Keratinocyte (primary cell): ENCODE measurements around the gene EPHB2. TPM values are rescaled to one million over a fixed set of nuclear protein-coding genes. Genes with fewer than 3 reads are reported as not detected.

Experiments
- DNase-seq: peaks from one replicate; pipeline ENCODE4 v3.0.0-alpha.2; 2011; ENCODE audit warnings: low read depth, missing footprints, low spot score
- FAIRE-seq: peaks from 2 replicates; lab custom pipeline; 2011; peaks lifted over from hg19 to GRCh38; lab: Jason Lieb, UNC
- H2AFZ ChIP-seq: 2 replicates; pipeline ENCODE4 v1.6.0; 2012; ENCODE audit warnings: low read length, control low read depth, inconsistent platforms; ENCODE audit not compliant: control insufficient read depth
- H3K27ac ChIP-seq: 2 replicates; pipeline ENCODE4 v1.5.1; 2011; ENCODE audit warnings: low read length; ENCODE audit not compliant: control insufficient read depth, insufficient read depth
- H3K27me3 ChIP-seq: 3 replicates; pipeline ENCODE4 v1.6.0; 2011; ENCODE audit warnings: low read length; ENCODE audit not compliant: control insufficient read depth, insufficient read depth; ENCODE audit errors: extremely low read depth
- H3K36me3 ChIP-seq, 2 experiments: 2 replicates in 1 of 2; 3 replicates in 1 of 2; pipeline ENCODE4 v1.5.1; 2011; ENCODE audit warnings: low read length in 2 of 2, mild to moderate bottlenecking in 1 of 2; ENCODE audit not compliant: control insufficient read depth in 2 of 2, insufficient read depth in 2 of 2; ENCODE audit errors: extremely low read depth in 1 of 2
- H3K4me1 ChIP-seq: 3 replicates; pipeline ENCODE4 v1.5.1; 2011; ENCODE audit warnings: low read length; ENCODE audit not compliant: control insufficient read depth, insufficient read depth; ENCODE audit errors: extremely low read depth
- H3K4me2 ChIP-seq: 3 replicates; pipeline ENCODE4 v1.6.0; 2011; ENCODE audit warnings: low read depth, low read length; ENCODE audit not compliant: control insufficient read depth, insufficient read depth; ENCODE audit errors: extremely low read depth
- H3K4me3 ChIP-seq, 3 experiments: fragments of 200-600 bp in 1 of 3; sonication (generic) in 1 of 3; 2 replicates in 2 of 3; 3 replicates in 1 of 3; pipeline ENCODE4 v1.5.1; 2011 to 2016; ENCODE audit warnings: low read length in 3 of 3, mild to moderate bottlenecking in 3 of 3, control low read depth in 2 of 3, inconsistent platforms in 1 of 3, low read depth in 1 of 3, mixed read lengths in 1 of 3, mixed run types in 1 of 3, moderate library complexity in 1 of 3; ENCODE audit not compliant: control insufficient read depth in 2 of 3, insufficient read depth in 2 of 3; ENCODE audit errors: extremely low read depth in 1 of 3
- H3K79me2 ChIP-seq: 2 replicates; pipeline ENCODE4 v1.6.0; 2012; ENCODE audit warnings: low read length; ENCODE audit not compliant: control insufficient read depth, insufficient read depth
- H3K9ac ChIP-seq: 3 replicates; pipeline ENCODE4 v1.6.0; 2011; ENCODE audit warnings: low read length; ENCODE audit not compliant: control insufficient read depth, insufficient read depth; ENCODE audit errors: extremely low read depth
- H3K9me1 ChIP-seq: 3 replicates; pipeline ENCODE4 v1.6.0; 2011; ENCODE audit warnings: low read length; ENCODE audit not compliant: control insufficient read depth, insufficient read depth; ENCODE audit errors: extremely low read depth
- H3K9me3 ChIP-seq: 2 replicates; pipeline ENCODE4 v1.5.1; 2012; ENCODE audit warnings: low read depth, low read length; ENCODE audit not compliant: control insufficient read depth
- H4K20me1 ChIP-seq: 3 replicates; pipeline ENCODE4 v1.6.0; 2011; ENCODE audit warnings: low read length; ENCODE audit not compliant: control insufficient read depth, insufficient read depth; ENCODE audit errors: extremely low read depth
- CTCF ChIP-seq, 3 experiments: IDR thresholded peaks in 1 of 3; conservative IDR thresholded peaks in 1 of 3; optimal IDR thresholded peaks in 1 of 3; 2 replicates in 2 of 3; 3 replicates in 1 of 3; pipeline versions ENCODE3 to v1.5.1; 2011; ENCODE audit warnings: low read length in 3 of 3, mild to moderate bottlenecking in 3 of 3, moderate library complexity in 2 of 3, control low read depth in 1 of 3, inconsistent platforms in 1 of 3; ENCODE audit not compliant: insufficient read depth in 2 of 3; ENCODE audit errors: extremely low read depth in 1 of 3
- EZH2 ChIP-seq: IDR thresholded peaks from one replicate; pipeline ENCODE4 v1.6.1; 2012; ENCODE audit warnings: inconsistent platforms, mild to moderate bottlenecking, low read length, moderate library complexity
- dilution Hi-C: fragments of 300-500 bp; cut with MboI; formaldehyde crosslinking; loops from one replicate; pipeline ENCODE4 v1.7.0; 2020; ENCODE audit warnings: low sequenced_read_pairs; ENCODE audit not compliant: extremely low pct_ligation_motif_present
- polyA plus RNA-seq, 5 experiments: library from polyadenylated mRNA; depleted of rRNA in 3 of 5; stranded (reverse) in 3 of 5; stranded (forward) in 1 of 5; unstranded in 1 of 5; fragments of >200 nt; gene quantifications; 1 replicate in 1 of 5; 2 replicates in 3 of 5; 3 replicates in 1 of 5; pipeline versions ENCODE4 v1.2.1 to v1.2.3, GENCODE V29; 2011 to 2012; ENCODE audit warnings: missing spikeins in 2 of 5, low read depth in 1 of 5, low replicate concordance in 1 of 5

Gene EPHB2
- polyA plus RNA-seq, 1 donor (not counting 4 experiments of a cell fraction or from before 2014, with no cell fraction given): 0.10 TPM

- FAIRE-seq (no peak), DNase-seq (no peak)
- H3K27ac ChIP-seq: no peak overlapping the region
- no peaks in the 10 kb centered on the region for H3K9me1 ChIP-seq
- dilution Hi-C loops: no loop called here
- H3K4me1 ChIP-seq: no peaks in the 10 kb centered on the region
- H3K27me3 ChIP-seq: peaks cover 15% of the 10 kb centered on the region
- no peak for TF ChIP-seq EZH2
- no peak for TF ChIP-seq CTCF (optimal IDR thresholded peaks at IDR 0.05 in 1 of 3, IDR thresholded peaks at IDR 0.05 in 1 of 3, conservative IDR thresholded peaks at IDR 0.05 in 1 of 3; ENCODE audit: extremely low read depth in 1 of 3, insufficient read depth in 2 of 3, low read length in 3 of 3)
- no peak overlapping the region for H3K4me2 ChIP-seq
- no peaks in the 10 kb centered on the region for H3K9me3 ChIP-seq
- no peak overlapping the region for H3K4me3 ChIP-seq
- no peak overlapping the region for H2AFZ ChIP-seq
- H4K20me1 ChIP-seq: no peaks in the 10 kb centered on the region
- H3K79me2 ChIP-seq: no peaks in the 10 kb centered on the region
- no peak overlapping the region for H3K9ac ChIP-seq
- no peaks in the 10 kb centered on the region for H3K36me3 ChIP-seq
Observed at GRCh38 chr1:22959545-22960360, 249.1 kb downstream of the EPHB2 start.

GRCh38 chr1:22962558-22962957 lies 251.9 kb downstream of the EPHB2 start:
- FAIRE-seq: no peak
- no peak for DNase-seq
- H3K79me2 ChIP-seq: no peaks in the 10 kb centered on the region
- H3K4me3 ChIP-seq: no peak overlapping the region
- no peaks in the 10 kb centered on the region for H3K4me1 ChIP-seq
- H2AFZ ChIP-seq: no peak overlapping the region
- dilution Hi-C loops: no loop called here
- no peak overlapping the region for H3K4me2 ChIP-seq
- no peak overlapping the region for H3K9ac ChIP-seq
- peaks cover 5% of the 10 kb centered on the region for H3K27me3 ChIP-seq
- H3K9me1 ChIP-seq: no peaks in the 10 kb centered on the region
- H3K36me3 ChIP-seq: no peaks in the 10 kb centered on the region
- no peaks in the 10 kb centered on the region for H4K20me1 ChIP-seq
- no peak overlapping the region for H3K27ac ChIP-seq
- TF ChIP-seq EZH2 (no peak), CTCF (optimal IDR thresholded peaks at IDR 0.05 in 1 of 3, IDR thresholded peaks at IDR 0.05 in 1 of 3, conservative IDR thresholded peaks at IDR 0.05 in 1 of 3; ENCODE audit: extremely low read depth in 1 of 3, insufficient read depth in 2 of 3, low read length in 3 of 3) (no peak)
- H3K9me3 ChIP-seq: no peaks in the 10 kb centered on the region
